Stromal cell of bone marrow (primary cell): Measurements from ENCODE around the gene MCCD1.
A peak's percentile ranks its signal among the peaks of the same experiment; 100 is the strongest.

Experiments used
- DNase-seq: peaks from one replicate; pipeline ENCODE4 v3.0.0-alpha.2; 2012; ENCODE audit warnings: low read depth

Gene MCCD1

GRCh38 chr6:31513456-31514165, 15.2 kb upstream of the MCCD1 start:
- DNase-seq: peak; percentile 43

GRCh38 chr6:31521835-31522234, 6.9 kb upstream of the MCCD1 start:
- no peak for DNase-seq

DNA sequence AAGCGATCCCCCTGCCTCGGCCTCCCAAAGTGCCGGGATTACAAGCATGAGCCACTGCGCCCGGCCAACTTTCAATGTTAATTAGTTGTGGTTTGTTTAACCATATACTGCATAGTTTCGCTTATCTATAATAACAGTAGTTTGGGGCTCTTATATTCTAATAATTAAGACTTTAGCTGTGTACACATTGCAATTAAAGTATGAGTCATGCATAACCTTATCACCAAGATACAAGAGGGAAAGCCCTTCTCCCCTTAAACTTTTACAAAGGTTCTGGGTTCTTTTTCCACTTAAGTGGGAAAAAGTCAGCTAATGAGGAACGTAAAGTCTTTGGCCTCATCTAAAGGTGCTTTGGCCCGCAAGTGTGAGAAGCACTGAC, 3.2 kb upstream of the MCCD1 start:
- no peak for DNase-seq

- DNase-seq: no peak
Measured at GRCh38 chr6:31525932-31526591, 2.7 kb upstream of the MCCD1 start.

DNA sequence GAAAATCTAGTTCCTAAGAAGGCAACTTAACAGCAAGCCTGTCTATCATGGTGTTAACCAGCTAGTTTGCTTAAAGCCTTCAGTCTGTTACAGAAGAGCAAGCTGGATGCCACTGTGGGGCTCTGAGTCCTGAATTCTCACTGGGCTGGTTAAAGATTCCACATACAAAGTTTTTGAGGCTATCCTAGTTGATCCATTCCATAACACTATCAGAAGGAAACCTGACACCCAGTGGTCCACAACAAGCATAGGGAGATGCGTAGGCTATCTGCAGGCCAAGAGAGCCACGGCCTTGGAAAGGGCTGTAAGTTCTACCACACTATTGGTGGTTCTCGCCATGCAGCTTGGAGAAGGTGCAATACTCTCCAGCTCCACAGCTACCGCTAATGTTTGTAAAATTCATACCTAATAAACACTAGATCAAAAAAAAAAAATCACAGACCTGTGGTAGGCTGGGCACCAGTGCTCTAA, 420 bp upstream of the MCCD1 start:
- DNase-seq: no peak

GRCh38 chr6:31529329-31530150, 778 bp downstream of the MCCD1 start:
- DNase-seq: no peak

- DNase-seq: no peak
Measured at GRCh38 chr6:31530659-31531058, 1.9 kb downstream of the MCCD1 start.

DNA sequence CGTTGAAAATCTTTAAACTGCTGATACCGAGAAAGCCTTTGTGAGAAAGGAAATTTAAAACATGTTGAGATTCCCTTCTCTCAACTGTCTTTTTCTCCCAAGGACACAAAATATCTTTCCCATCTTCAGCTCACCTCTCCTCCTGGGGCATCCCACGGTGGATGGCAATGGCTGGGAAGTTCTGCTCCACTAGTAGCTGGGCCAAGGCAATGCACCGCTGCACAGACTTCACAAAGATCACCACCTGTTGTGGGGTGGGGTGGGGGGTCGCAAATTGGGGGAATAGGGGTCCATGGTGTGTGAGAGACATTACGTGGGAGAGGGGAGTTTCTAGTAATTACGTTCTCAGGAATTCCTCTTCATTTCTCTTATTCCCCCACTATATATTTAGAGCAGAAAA, 2.4 kb downstream of the MCCD1 start:
- DNase-seq: no peak

DNA sequence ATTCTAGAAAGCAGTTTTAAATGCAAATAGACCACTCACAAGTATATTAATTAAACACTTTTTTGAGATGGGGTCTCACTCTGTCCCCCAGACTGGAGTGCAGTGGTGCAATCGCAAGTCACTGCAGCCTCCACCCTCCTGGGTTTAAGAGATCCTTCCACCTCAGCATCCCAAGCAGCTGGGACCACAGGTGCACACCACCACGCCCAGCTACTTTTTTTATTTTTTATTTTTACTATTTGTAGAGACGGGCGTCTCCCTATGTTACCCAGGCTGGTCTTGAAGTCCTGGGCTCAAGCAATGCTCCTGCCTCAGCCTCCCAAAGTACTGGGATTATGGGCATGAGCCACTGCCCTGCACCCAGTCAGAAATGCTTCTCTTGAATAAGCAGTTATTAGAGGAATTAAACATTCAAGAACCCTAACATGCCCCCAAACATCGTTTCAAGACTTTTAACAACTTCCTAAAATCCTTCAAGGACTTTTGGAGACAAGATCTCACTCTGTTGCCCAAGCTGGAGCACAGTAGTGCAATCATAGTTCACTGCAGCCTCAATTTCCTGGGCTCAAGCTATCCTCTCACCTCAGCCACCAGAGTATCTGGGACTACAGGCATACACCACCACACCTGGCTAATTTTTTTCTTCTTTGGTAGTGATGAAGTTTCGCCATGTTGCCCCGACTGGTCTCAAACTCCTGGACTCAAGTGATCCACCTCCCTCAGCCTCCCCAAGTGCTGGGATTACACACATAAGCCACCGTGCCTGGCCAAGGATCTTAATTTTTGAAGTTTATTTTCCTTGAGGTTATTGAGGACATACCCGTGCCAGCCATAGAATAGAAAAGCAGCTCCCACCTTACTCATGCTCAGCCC, 3.2 kb downstream of the MCCD1 start:
- no peak for DNase-seq

DNA sequence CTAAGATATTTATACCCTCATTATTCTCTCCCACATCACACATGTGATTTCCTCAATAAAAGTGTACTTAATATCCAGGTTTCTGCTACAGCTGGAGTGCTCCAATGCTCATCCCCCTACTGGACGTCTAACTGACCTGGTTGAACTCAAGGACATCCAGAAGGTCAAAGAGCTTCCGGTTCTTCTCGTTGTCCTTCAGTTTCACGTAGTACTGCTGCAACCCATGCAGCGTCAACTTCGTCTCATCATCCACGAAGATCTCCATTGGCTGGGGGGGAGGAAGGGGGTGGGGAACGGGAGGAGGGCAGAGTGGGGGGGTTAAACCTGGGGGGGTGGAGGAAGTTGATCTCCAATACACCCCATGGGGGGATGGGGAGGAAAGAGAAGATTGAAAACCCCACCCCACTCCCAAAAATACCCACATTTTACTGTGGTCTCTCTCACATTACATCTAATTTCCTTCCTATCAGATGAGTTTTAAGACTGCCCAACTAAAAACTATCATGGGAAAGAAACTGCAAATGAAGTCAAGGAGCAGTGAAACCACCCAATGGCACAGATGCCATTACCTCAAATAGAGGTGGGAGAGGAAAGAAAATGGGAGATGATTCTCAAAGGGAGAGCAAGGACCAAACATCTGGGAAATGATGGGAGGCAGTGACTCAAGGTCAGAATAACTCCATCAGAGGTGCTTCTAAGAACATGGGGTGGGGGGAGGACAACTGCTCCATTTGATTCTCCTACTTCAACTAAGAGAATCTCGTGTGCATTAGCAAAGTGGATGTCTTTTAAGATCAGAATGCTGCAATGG, 4.1 kb downstream of the MCCD1 start:
- no peak for DNase-seq

DNA sequence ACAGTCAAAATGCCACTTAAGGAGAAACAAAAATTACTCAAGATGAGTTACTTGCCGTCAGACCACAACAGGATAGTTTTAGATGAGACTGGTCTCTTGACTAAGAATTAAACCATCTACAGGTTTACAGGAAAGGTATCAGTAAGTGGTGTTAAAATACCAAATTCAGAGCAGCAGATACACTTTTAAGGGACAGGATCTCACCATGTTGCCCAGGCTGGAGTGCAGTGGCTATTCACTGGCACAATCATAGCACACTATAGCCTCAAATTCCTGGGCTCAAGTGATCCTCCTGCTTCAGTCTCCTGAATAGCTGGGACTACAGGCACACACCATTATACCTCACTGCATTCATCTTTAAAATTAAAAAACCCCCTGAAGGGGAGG, 4.7 kb downstream of the MCCD1 start:
- no peak for DNase-seq

GRCh38 chr6:31534011-31534410, 5.2 kb downstream of the MCCD1 start:
- DNase-seq: no peak

GRCh38 chr6:31534521-31535040, 5.8 kb downstream of the MCCD1 start:
- no peak for DNase-seq

GRCh38 chr6:31535538-31536324, 7.0 kb downstream of the MCCD1 start:
- DNase-seq: no peak

- DNase-seq: no peak
Measured at GRCh38 chr6:31538805-31539400, 10.1 kb downstream of the MCCD1 start.

GRCh38 chr6:31540640-31541039, 11.9 kb downstream of the MCCD1 start:
- DNase-seq: no peak

- DNase-seq: no peak
Measured at GRCh38 chr6:31541059-31541657, 12.4 kb downstream of the MCCD1 start.

DNA sequence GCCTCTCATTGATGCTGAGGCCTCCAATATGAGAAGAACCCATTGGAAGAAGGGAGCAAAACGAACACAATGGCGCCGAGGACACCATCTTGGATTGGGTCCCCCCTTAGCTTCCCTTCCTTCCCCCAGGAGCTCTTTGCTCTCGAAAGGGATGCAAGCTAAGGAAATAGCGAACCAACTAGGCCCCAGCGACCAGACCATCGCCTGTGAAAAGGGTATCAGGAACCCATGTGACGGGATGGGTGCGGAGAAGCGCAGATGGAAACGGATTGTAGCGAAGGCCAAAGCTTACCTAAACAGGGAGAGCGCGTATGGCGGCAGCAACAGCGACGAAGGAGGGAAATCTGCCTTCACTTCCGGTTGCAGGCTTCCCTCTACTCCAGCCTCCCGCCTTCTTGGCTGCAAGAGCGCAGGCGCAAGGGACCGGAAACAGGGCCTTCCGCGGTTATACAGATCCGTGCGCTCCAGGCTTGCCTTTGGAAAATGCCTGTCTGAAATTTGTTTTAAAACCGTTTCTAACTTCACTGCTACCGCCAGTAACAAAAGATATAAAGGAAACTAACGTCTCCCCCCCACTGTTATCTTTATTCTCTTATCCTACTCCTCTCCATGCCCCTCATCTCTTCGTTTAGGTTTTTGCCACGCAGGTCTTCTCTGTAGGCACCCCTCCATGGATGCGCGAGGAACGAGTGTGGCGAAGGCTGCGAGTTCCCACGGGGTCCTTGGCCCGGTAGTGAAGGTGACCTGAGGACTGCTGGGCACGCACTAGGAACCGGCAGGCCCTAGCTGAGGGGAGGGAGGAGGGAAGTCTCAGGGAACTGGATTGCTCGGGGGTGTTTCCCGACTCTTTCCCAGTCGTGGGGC, 13.1 kb downstream of the MCCD1 start, which contains the start of gene DDX39B:
TSS of gene DDX39B (minus strand) at position 346 of the 864 bp plus-strand sequence. CDS start 1,471 bp downstream, outside the sequence.
- DNase-seq: peak; percentile 95
